ENCODE measurements around the gene NTSR2.

The NTSR2 gene

DNA sequence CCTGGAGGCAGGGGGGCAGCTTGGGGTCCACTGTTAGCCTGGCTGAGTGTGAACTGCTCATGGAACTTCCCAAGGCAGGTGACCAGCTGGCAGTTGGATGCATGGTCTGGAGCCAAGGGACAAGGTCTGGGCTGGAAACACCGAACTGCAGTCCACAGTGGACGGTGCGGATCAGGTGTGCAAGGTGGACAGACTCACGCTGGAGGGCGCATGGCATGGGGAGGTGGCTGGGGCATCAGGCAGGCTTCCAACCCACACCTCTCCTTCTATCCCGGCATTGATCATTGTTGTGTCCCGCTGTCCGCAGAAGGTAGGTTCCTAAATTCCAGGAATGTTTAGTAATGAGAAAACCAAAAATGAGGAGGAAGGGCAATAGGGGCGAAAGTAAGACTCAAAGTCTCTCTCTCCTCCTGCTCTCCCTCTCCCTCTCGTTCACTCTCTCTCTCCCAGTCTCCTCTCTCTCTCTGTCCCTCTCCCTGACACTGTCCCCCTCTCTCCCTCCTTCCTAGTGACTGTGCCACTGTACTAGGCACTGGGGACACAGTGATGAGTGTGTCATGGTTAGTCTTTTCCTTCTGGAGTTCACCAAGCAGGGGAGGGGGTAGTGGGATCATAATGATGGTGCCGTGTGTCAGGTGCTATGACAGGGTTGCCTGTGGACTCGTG is 46.1 kb upstream of the NTSR2 start:
- TF ChIP-seq, protein P1, sequence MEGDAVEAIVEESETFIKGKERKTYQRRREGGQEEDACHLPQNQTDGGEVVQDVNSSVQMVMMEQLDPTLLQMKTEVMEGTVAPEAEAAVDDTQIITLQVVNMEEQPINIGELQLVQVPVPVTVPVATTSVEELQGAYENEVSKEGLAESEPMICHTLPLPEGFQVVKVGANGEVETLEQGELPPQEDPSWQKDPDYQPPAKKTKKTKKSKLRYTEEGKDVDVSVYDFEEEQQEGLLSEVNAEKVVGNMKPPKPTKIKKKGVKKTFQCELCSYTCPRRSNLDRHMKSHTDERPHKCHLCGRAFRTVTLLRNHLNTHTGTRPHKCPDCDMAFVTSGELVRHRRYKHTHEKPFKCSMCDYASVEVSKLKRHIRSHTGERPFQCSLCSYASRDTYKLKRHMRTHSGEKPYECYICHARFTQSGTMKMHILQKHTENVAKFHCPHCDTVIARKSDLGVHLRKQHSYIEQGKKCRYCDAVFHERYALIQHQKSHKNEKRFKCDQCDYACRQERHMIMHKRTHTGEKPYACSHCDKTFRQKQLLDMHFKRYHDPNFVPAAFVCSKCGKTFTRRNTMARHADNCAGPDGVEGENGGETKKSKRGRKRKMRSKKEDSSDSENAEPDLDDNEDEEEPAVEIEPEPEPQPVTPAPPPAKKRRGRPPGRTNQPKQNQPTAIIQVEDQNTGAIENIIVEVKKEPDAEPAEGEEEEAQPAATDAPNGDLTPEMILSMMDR (IDR thresholded peaks at IDR 0.05; ENCODE audit: borderline replicate concordance, control extremely low read depth, extremely low read depth, insufficient read depth, missing control alignments): no peak
- no peak for DNase-seq (ENCODE audit: low spot score)
- in situ Hi-C loops (cut with MboI; ENCODE audit: low sequenced_read_pairs, unreplicated experiment): no loop called here

- DNase-seq (ENCODE audit: low spot score): no peak
- in situ Hi-C loops (cut with MboI; ENCODE audit: low sequenced_read_pairs, unreplicated experiment): no loop called here
- TF ChIP-seq, protein P1 (IDR thresholded peaks at IDR 0.05; ENCODE audit: borderline replicate concordance, control extremely low read depth, extremely low read depth, insufficient read depth, missing control alignments): no peak
Observed at GRCh38 chr2:11713815-11714214, 43.8 kb upstream of the NTSR2 start.

DNA sequence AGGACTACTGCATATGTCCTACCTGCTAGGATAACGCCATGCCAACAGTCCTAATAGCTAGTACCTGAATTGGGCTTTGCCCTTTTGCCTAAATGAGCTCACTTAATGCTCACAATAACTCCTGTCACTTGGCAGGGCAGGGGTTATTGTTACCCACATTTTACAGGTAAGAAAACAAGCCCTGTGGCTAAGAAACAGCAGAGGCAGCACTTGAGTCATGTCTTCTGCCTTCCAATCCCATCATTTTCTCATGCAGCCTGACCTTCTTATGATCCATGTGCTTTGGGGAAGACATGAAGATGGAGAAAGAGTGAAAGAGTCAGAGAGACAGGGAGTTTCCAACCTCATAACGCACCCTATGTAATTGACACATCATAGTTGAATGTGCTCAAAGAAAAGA is 42.9 kb upstream of the NTSR2 start:
- no peak for DNase-seq (ENCODE audit: low spot score)
- TF ChIP-seq, protein P1 (IDR thresholded peaks at IDR 0.05; ENCODE audit: borderline replicate concordance, control extremely low read depth, extremely low read depth, insufficient read depth, missing control alignments): no peak
- in situ Hi-C loops (cut with MboI; ENCODE audit: low sequenced_read_pairs, unreplicated experiment): no loop called here

- TF ChIP-seq, protein P1 (IDR thresholded peaks at IDR 0.05; ENCODE audit: borderline replicate concordance, control extremely low read depth, extremely low read depth, insufficient read depth, missing control alignments): no peak
- in situ Hi-C loops (cut with MboI; ENCODE audit: low sequenced_read_pairs, unreplicated experiment): no loop called here
Observed at GRCh38 chr2:11711751-11712150, 41.8 kb upstream of the NTSR2 start.

DNA sequence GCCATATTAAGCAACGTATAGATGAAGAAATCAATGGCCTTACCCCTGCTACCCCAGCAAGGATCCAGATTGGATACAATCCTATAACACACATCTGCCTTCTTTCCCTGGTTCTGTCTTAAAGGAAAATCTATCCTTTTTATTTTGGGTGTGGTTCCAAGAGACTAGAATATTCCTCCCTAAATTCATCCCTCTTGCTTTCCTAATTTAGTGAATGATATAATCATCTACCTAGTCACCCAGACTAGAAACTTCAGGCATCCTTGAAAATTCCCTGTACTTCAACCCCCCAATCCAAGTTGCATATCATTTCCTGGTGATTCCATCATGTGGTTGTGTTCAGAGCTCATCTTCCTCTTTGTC is 41.3 kb upstream of the NTSR2 start:
- in situ Hi-C loops (cut with MboI; ENCODE audit: low sequenced_read_pairs, unreplicated experiment): no loop called here
- DNase-seq (ENCODE audit: low spot score): no peak
- TF ChIP-seq, protein P1 (IDR thresholded peaks at IDR 0.05; ENCODE audit: borderline replicate concordance, control extremely low read depth, extremely low read depth, insufficient read depth, missing control alignments): no peak

More at GRCh38 chr2:11711751-11712150, 41.8 kb upstream of the NTSR2 start:
- no peak for DNase-seq (ENCODE audit: low spot score)

DNA sequence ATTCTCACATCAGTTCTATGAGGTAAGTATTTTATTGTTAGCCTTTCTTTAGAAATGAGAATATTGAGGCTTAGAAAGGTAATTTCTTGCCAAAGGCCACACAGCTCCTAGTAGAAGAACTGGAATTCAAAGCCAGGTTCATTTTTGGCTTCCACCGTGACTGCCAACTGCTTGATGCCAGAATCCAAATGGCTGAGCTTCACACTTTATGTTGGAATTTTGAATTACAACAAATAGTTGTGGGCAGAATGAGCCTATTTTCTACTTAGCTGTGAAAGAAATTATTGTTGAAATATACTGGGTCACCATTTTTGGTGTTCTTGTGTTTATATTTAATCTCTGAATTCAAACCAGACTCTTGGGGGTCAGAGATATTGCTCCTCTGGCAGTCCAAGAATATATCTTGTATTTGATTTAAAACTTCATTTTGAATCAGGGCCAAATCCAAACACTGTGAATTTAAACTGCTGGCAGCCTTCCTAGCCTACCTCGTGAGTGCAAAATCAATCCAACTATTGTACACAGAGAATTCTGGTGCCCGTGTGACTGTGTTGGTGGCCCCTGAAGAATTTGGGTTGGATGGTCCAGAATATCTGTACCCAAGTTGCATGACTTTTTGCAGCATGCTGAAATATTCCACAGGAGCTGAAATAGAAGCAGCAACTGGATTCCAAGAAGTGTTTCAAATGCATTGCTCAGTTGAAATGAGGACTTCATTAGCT is 40.8 kb upstream of the NTSR2 start:
- in situ Hi-C loops (cut with MboI; ENCODE audit: low sequenced_read_pairs, unreplicated experiment): no loop called here
- TF ChIP-seq, protein P1 (IDR thresholded peaks at IDR 0.05; ENCODE audit: borderline replicate concordance, control extremely low read depth, extremely low read depth, insufficient read depth, missing control alignments): no peak
- DNase-seq (ENCODE audit: low spot score): no peak
